SU-DHL-6 (cell line): Measurements from ENCODE around the gene CFAP410.

Experiments
- H2AFZ ChIP-seq: fragments of 200-600 bp; sonication (generic); 2 replicates; pipeline ENCODE4 v1.6.1; 2014; ENCODE audit warnings: low read depth, mild to moderate bottlenecking, moderate library complexity, mixed read lengths, antibody characterized with exemption, low read length; ENCODE audit not compliant: severe bottlenecking
- H3F3A ChIP-seq: fragments of 200-600 bp; shearing (Covaris generic); 2 replicates; pipeline ENCODE4 v1.6.0; 2016; ENCODE audit warnings: antibody characterized with exemption, mild to moderate bottlenecking; ENCODE audit not compliant: insufficient read depth
- H3K27ac ChIP-seq: fragments of 200-600 bp; sonication (generic); 2 replicates; pipeline ENCODE4 v1.5.1; 2016; ENCODE audit warnings: low read depth, mild to moderate bottlenecking, low read length, moderate library complexity, mixed read lengths
- H3K27me3 ChIP-seq: fragments of 200-600 bp; sonication (generic), shearing (Covaris generic); 2 replicates; pipeline ENCODE4 v1.6.0; 2014; ENCODE audit warnings: mild to moderate bottlenecking, low read length
- H3K36me3 ChIP-seq: fragments of 200-600 bp; sonication (generic); 2 replicates; pipeline ENCODE4 v1.6.1; 2014; ENCODE audit warnings: mild to moderate bottlenecking, low read length, mixed read lengths
- H3K4me2 ChIP-seq: fragments of 300-600, 200-600 bp; shearing (Covaris generic), sonication (generic); 2 replicates; pipeline ENCODE4 v1.6.0; 2014; ENCODE audit warnings: low read length, low read depth, mild to moderate bottlenecking; ENCODE audit not compliant: poor library complexity, severe bottlenecking
- H3K4me3 ChIP-seq: fragments of 200-600 bp; sonication (generic); 2 replicates; pipeline ENCODE4 v1.5.1; 2014; ENCODE audit warnings: antibody characterized with exemption, low read length, mild to moderate bottlenecking, mixed read lengths; ENCODE audit not compliant: insufficient read depth, poor library complexity, severe bottlenecking
- H3K79me2 ChIP-seq: fragments of 200-600 bp; sonication (generic); 2 replicates; pipeline ENCODE4 v1.6.1; 2014; ENCODE audit warnings: mild to moderate bottlenecking, low read length, moderate library complexity; ENCODE audit not compliant: insufficient read depth
- H3K9ac ChIP-seq: fragments of 200-600 bp; sonication (generic); 2 replicates; pipeline ENCODE4 v1.7.0; 2014; ENCODE audit warnings: mild to moderate bottlenecking, low read length
- H3K9me2 ChIP-seq: fragments of 200-600 bp; sonication (generic); replicated peaks from 2 replicates; pipeline ENCODE4 v1.6.1; 2014; ENCODE audit warnings: low read length; ENCODE audit not compliant: insufficient read depth
- H3K9me3 ChIP-seq: fragments of 200-600 bp; sonication (generic); 2 replicates; pipeline ENCODE4 v1.6.1; 2014; ENCODE audit warnings: low read length, mixed read lengths; ENCODE audit not compliant: insufficient read depth
- H4K20me1 ChIP-seq: fragments of 200-600 bp; sonication (generic); 2 replicates; pipeline ENCODE4 v1.6.1; 2014; ENCODE audit warnings: low read depth, mild to moderate bottlenecking, antibody characterized with exemption, low read length, moderate library complexity, mixed read lengths
- EZH2phosphoT487 ChIP-seq: fragments of 200-600 bp; sonication (generic), shearing (Covaris generic); conservative IDR thresholded peaks from 2 replicates; pipeline ENCODE4 v1.6.1; 2018; ENCODE audit warnings: mild to moderate bottlenecking, antibody characterized with exemption, low read length, moderate library complexity, mixed read lengths
- TF ChIP-seq, protein P1 (sequence below): fragments of 200-600 bp; sonication (generic); IDR thresholded peaks from one replicate; pipeline ENCODE4 v1.5.1; 2017; ENCODE audit warnings: antibody characterized with exemption, mild to moderate bottlenecking, low read length, moderate library complexity; ENCODE audit not compliant: insufficient read depth, poor library complexity, severe bottlenecking

Gene CFAP410

DNA sequence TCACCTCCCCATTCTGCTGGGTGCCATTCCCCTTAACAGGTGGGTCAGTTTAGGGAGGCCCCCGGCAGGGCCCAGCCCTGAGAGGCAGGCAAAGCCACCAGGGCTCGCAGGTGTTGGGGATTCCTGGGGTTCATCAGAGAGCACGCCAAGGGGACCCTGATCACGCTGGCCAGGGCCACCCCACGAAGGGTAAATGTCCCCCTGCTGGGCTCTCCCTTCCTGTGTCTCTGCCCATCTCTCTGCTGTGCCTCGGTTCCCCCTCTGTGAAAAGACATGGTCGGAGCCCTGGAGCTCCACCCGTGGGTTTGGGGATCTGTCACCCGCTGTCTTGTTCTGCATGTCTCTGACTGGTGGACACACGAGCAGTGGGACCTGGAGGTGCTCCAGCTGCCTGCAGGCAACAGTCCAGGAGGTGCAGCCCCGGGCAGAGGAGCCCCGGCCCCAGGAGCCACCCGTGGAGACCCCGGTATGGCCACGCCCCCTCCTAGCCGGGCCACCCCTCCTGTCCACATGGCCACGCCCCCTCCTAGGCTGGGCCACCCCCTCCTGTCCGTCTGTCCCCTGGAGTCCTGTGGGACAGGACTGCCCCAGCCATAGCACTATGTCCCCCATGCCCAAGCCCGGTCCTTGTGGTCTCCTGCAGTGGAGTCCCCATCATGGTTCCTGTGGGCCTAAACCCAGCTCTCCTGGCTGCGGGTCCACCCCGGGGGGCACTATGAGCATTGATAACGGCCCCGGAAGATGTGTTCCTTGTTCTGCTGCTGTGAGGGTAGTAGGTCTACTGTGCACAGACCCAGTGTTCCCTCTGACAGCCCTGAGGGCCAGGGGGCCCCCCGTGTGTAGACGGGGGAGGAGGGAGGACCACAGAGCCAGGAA lies 47.0 kb downstream of the CFAP410 start:
- H3K27ac ChIP-seq, result no peak overlapping the region
- no peaks in the 10 kb centered on the region for H3K79me2 ChIP-seq
- H3F3A ChIP-seq, result no peaks in the 10 kb centered on the region
- H3K9me3 ChIP-seq, result no peaks in the 10 kb centered on the region
- H3K27me3 ChIP-seq, result no peaks in the 10 kb centered on the region
- H3K9ac ChIP-seq, result no peak overlapping the region
- H3K4me3 ChIP-seq, result no peak overlapping the region
- TF ChIP-seq EZH2phosphoT487, result no peak
- TF ChIP-seq, protein P1, sequence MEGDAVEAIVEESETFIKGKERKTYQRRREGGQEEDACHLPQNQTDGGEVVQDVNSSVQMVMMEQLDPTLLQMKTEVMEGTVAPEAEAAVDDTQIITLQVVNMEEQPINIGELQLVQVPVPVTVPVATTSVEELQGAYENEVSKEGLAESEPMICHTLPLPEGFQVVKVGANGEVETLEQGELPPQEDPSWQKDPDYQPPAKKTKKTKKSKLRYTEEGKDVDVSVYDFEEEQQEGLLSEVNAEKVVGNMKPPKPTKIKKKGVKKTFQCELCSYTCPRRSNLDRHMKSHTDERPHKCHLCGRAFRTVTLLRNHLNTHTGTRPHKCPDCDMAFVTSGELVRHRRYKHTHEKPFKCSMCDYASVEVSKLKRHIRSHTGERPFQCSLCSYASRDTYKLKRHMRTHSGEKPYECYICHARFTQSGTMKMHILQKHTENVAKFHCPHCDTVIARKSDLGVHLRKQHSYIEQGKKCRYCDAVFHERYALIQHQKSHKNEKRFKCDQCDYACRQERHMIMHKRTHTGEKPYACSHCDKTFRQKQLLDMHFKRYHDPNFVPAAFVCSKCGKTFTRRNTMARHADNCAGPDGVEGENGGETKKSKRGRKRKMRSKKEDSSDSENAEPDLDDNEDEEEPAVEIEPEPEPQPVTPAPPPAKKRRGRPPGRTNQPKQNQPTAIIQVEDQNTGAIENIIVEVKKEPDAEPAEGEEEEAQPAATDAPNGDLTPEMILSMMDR, result no peak
- no peak overlapping the region for H2AFZ ChIP-seq
- no peaks in the 10 kb centered on the region for H3K36me3 ChIP-seq
- no peak overlapping the region for H3K4me2 ChIP-seq
- no peaks in the 10 kb centered on the region for H3K9me2 ChIP-seq
- H4K20me1 ChIP-seq, result no peaks in the 10 kb centered on the region

DNA sequence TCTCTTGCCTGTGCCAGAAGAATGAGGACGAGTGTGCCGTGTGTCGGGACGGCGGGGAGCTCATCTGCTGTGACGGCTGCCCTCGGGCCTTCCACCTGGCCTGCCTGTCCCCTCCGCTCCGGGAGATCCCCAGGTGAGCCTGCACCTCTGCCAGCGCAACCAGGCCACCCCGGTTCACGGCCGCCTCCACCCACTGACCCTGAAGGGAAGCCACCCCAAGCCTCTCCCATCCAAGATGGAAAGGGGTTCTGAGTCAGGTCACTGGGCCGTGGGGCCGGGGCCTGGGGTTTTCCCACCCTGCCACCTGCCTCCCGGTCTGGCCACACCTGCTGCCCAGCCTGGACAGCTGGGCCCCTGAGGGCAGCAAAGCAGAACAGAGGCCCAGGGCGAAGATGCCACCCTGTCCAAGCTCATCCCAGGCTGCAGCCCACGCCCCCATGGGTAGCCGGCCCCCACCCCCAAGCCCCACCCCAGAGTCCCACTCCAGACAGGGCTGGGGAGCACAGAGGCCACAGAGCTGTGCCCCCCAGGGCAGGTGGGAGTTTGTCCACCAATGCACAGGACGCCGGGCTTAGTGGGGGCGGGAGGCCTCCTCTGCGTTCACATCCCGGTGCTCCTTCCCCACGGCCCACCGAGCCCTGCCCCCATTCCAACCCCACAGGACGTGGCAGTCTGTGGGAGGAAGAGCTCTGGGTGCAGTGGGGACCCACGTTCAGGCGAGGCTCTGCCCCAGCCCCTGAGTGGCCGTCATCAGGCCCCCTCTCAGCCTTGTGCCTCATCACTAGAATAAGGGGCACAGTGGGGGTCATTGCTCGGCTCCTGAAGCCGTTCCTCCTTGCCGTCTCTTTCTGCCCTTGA lies 47.9 kb downstream of the CFAP410 start:
- H3K9ac ChIP-seq, result no peak overlapping the region
- no peaks in the 10 kb centered on the region for H3K27me3 ChIP-seq

DNA sequence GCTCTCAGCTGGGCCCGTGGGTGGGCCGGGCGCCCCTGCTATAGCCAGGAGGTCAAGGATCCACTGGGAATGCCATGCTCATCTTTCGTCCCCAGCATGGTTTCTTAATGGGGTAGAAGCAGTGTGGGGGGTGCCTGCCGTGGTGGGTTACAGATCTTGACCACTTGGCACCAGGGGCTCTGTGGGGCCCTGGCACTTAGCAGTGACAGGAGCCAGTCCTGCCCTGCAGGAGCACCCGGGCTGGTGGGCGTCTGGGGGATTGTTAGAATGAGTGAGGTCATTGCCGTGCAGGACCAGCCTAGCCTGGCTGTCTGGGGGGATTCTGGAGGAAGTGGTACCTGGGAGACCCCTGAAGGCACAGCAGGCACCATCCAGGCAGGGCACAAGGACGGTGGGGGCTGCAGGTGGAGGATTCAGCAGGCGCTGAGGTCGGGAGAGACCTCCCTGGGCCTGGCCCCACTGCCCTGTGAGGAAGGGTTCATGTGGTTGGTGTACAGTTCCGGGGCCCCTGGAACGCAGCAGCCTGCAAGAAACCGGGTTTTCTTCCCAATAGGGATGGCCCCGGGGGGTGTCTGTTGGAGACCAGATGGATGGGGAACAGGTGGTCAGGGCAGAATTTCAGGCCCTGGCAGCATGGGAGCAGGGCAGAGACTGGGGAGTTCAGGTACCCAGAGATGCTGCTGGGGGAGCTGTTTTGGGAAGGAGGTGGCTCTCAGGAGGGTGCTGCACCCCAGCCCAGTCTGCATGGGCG lies 48.7 kb downstream of the CFAP410 start:
- H3K27ac ChIP-seq, result no peak overlapping the region
- no peaks in the 10 kb centered on the region for H3K9me2 ChIP-seq
- no peak overlapping the region for H3K4me3 ChIP-seq
- no peak overlapping the region for H3K4me2 ChIP-seq
- H3K27me3 ChIP-seq, result no peaks in the 10 kb centered on the region
- TF ChIP-seq, protein P1, result no peak
- no peak for TF ChIP-seq EZH2phosphoT487
- H3K36me3 ChIP-seq, result no peaks in the 10 kb centered on the region
- no peaks in the 10 kb centered on the region for H3F3A ChIP-seq
- no peak overlapping the region for H3K9ac ChIP-seq
- H3K79me2 ChIP-seq, result no peaks in the 10 kb centered on the region
- no peak overlapping the region for H2AFZ ChIP-seq
- H4K20me1 ChIP-seq, result no peaks in the 10 kb centered on the region
- H3K9me3 ChIP-seq, result no peaks in the 10 kb centered on the region

More for the DNA sequence above, 47.9 kb downstream of the CFAP410 start:
- Histone ChIP-seq H3K9me3 (no peaks in the 10 kb centered on the region), H4K20me1 (no peaks in the 10 kb centered on the region), H3F3A (no peaks in the 10 kb centered on the region), H3K4me3 (no peak overlapping the region), H3K36me3 (no peaks in the 10 kb centered on the region), H3K4me2 (no peak overlapping the region), H2AFZ (no peak overlapping the region), H3K79me2 (no peaks in the 10 kb centered on the region), H3K9me2 (no peaks in the 10 kb centered on the region), H3K27ac (no peak overlapping the region)
- TF ChIP-seq EZH2phosphoT487, result no peak
- TF ChIP-seq, protein P1, result no peak
